Left lung (tissue), 10 donors: ENCODE measurements around the gene NOTO. TPM values are rescaled to one million over a fixed set of nuclear protein-coding genes. Genes with fewer than 3 reads are reported as not detected.

Experiments
- ATAC-seq: fragments of 200-7000 bp; cut with Tn5 transposase; one replicate; pipeline ENCODE4 v1.9.1; 2020; ENCODE audit warnings: moderate library complexity
- DNase-seq, 4 donors: peaks; one replicate each; pipeline ENCODE4 v3.0.0-alpha.2; 2013 to 2020
- H3K27ac ChIP-seq, 2 donors: fragments of 200-600 bp; sonication (generic) in 1 of 2; one replicate each; pipeline versions ENCODE4 v1.5.0 to v1.8.0; 2020 to 2021
- H3K27me3 ChIP-seq, 2 donors: fragments of 200-600 bp; sonication (generic) in 1 of 2; one replicate each; pipeline versions ENCODE4 v1.5.0 to v1.8.0; 2020 to 2021
- H3K36me3 ChIP-seq, 2 donors: fragments of 200-600 bp; sonication (generic) in 1 of 2; one replicate each; pipeline versions ENCODE4 v1.5.0 to v1.8.0; 2020 to 2021
- H3K4me1 ChIP-seq, 2 donors: fragments of 200-600 bp; one replicate each; pipeline ENCODE4 v1.8.0; 2021
- H3K4me3 ChIP-seq, 2 donors: fragments of 200-600 bp; sonication (generic) in 1 of 2; one replicate each; pipeline versions ENCODE4 v1.5.0 to v1.8.0; 2020 to 2021; ENCODE audit warnings: mild to moderate bottlenecking in 1 of 2
- H3K9me3 ChIP-seq, 2 donors: fragments of 200-600 bp; sonication (generic) in 1 of 2; one replicate each; pipeline versions ENCODE4 v1.5.0 to v1.8.0; 2020 to 2021
- CTCF ChIP-seq, 2 donors: fragments of 200-600 bp; sonication (generic) in 1 of 2; IDR thresholded peaks; one replicate each; pipeline versions ENCODE4 v1.5.0 to v1.8.0; 2021; ENCODE audit warnings: antibody characterized with exemption in 2 of 2
- intact Hi-C, 2 donors: fragments of 100-400 bp; cut with DNase I; formaldehyde crosslinking; loops; one replicate each; pipeline versions ENCODE4 v1.11.2 to v1.14.2; 2022
- polyA plus RNA-seq, 6 donors: library from polyadenylated mRNA; unstranded; fragments of 120-200 nt; gene quantifications; one replicate each; pipeline ENCODE4 v1.2.1, GENCODE V29; 2013; ENCODE audit not compliant: insufficient read length in 6 of 6
- total RNA-seq, 2 donors: library from RNA; stranded (reverse); fragmentation: NEBNext Ultra II Directional; extraction: Animal tissue kit (Norgen Biotek cat#: 25700); gene quantifications; one replicate each; pipeline ENCODE4 v1.2.1, GENCODE V29; 2021
- donor health status: DM: no; HTN: yes; CAD: no.
- donor health status: DM: no; HTN: no; CAD: no.

Gene NOTO
- total and polyA plus RNA-seq, 8 donors, result 0.10 to 0.17 (median 0.11) TPM; not detected in 4

GRCh38 chr2:73246850-73247249, 44.5 kb downstream of the NOTO start:
- H3K4me1 ChIP-seq, result peaks cover 6 to 15% of the 10 kb centered on the region in 2 donors
- no peak overlapping the region for H3K27ac ChIP-seq

GRCh38 chr2:73249636-73250035, 47.3 kb downstream of the NOTO start:
- H3K36me3 ChIP-seq, result peaks cover 0 to 100% of the 10 kb centered on the region in 2 donors

More at GRCh38 chr2:73246850-73247249, 44.5 kb downstream of the NOTO start:
- no peak overlapping the region for H3K4me3 ChIP-seq
- no peak for ATAC-seq
- peaks cover 0 to 100% of the 10 kb centered on the region in 2 donors for H3K36me3 ChIP-seq
- intact Hi-C loops, result no loop called here
- H3K9me3 ChIP-seq, result no peaks in the 10 kb centered on the region
- H3K27me3 ChIP-seq, result no peaks in the 10 kb centered on the region
- TF ChIP-seq CTCF (IDR thresholded peaks at IDR 0.05), result no peak
- DNase-seq, result no peak

GRCh38 chr2:73250872-73251846, 48.8 kb downstream of the NOTO start:
- ATAC-seq, result no peak
- Histone ChIP-seq H3K36me3 (peaks cover 0 to 91% of the 10 kb centered on the region in 2 donors), H3K27ac (no peak overlapping the region), H3K4me3 (no peak overlapping the region), H3K27me3 (no peaks in the 10 kb centered on the region), H3K4me1 (no peaks in the 10 kb centered on the region), H3K9me3 (no peaks in the 10 kb centered on the region)
- intact Hi-C loops, result no loop called here
- DNase-seq, result no peak
- no peak for TF ChIP-seq CTCF (IDR thresholded peaks at IDR 0.05)

More at GRCh38 chr2:73249636-73250035, 47.3 kb downstream of the NOTO start:
- no peak for ATAC-seq
- Histone ChIP-seq H3K27ac (no peak overlapping the region), H3K4me3 (no peak overlapping the region), H3K27me3 (no peaks in the 10 kb centered on the region), H3K9me3 (no peaks in the 10 kb centered on the region), H3K4me1 (peaks cover 0 to under 1% of the 10 kb centered on the region in 2 donors)
- DNase-seq, result no peak
- intact Hi-C loops, result no loop called here
- TF ChIP-seq CTCF (IDR thresholded peaks at IDR 0.05), result no peak

GRCh38 chr2:73252238-73253027, 50.1 kb downstream of the NOTO start:
- ATAC-seq (no peak), DNase-seq (no peak)
- TF ChIP-seq CTCF (IDR thresholded peaks at IDR 0.05), result no peak
- Histone ChIP-seq H3K27ac (no peak overlapping the region), H3K4me1 (no peaks in the 10 kb centered on the region), H3K27me3 (no peaks in the 10 kb centered on the region), H3K4me3 (no peak overlapping the region), H3K36me3 (peaks cover 0 to 79% of the 10 kb centered on the region in 2 donors), H3K9me3 (no peaks in the 10 kb centered on the region)
- intact Hi-C loops, result no loop called here

GRCh38 chr2:73253400-73253799, 51.0 kb downstream of the NOTO start:
- DNase-seq (no peak), ATAC-seq (no peak)
- Histone ChIP-seq H3K9me3 (no peaks in the 10 kb centered on the region), H3K36me3 (peaks cover 0 to 69% of the 10 kb centered on the region in 2 donors), H3K27ac (no peak overlapping the region), H3K4me1 (no peaks in the 10 kb centered on the region), H3K27me3 (no peaks in the 10 kb centered on the region), H3K4me3 (no peak overlapping the region)
- no peak for TF ChIP-seq CTCF (IDR thresholded peaks at IDR 0.05)
- intact Hi-C loops, result no loop called here
